ENCODE results near the gene SDC1.

Gene SDC1

DNA sequence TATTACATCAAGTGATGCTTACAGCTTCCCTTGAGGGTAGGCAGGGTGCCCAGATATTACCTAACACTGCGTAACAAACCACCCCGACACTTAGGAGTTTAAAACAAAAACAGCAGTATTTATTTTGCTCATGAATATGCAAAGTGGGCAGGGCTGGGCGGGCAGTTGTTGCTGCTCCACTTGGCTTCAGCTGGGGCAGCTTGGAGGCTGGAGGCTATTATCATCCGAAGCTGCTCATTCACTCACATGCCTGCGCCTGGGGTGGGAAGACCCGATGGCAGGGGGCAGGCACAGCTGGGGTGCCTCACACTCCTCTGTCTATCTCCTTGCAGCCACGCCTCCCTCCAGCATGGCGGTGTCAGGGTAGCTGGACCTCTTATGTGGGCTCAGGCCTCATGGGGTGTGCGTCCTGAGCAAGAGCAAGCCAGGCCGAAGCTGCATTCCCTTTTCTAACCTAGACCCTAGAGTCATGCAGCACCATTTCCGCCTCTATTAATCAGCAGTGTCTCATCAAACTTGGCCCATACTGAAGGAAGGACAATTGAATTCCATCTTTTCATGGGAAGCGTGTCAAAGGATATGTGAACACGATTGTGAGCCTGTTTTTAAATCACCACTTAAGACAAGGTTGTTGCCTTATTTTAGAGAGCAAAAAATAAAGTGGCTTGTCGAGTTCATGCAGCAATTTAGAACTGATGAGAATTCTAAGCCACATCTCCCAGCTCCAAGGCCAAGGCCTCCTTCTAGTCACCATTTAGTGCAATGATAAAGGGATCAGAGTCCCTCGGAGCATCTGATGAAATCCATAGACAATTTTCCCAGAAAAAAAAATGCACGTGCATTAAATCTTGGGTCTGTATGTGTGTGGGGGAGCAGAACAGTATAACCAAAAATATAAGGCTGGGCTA lies 54.9 kb downstream of the SDC1 start:
- no peak for DNase-seq (ENCODE audit: low spot score)

- no peak for DNase-seq (ENCODE audit: low spot score)
These were observed 55.9 kb downstream of the SDC1 start for GRCh38 chr2:20168727-20169696.

DNA sequence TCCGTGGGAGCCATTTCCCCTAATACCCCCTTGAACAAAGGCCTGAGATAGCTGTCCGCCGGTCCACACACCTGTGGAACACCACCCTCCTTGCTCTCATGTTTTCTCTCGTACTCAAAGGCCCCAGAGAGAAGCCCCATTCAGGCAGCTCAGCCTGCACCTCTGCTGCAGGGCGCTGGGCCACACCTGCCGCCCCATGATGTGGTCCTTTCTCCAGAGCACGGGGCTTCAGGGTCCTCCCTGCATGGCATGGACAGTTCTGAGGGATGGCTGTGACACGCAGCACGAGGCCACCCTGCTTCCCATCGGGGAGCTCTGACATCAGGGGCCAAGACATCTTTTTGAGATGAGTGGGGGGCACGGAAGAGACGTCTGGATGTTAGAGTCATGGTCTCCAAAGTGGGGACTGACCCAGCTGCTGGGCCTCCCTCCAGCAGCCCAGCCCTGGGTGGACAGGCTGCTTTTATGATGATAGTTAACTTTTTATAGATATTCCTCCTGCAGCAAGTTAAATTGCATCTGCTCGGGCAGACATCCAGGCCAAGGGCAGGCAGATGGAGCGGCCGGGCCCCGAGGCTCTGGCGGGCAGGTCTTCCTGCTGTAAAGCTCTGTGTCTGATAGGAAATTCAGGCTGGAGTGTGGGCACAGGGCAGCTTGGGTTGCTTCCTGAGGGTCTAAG lies 56.7 kb downstream of the SDC1 start:
- no peak for DNase-seq (ENCODE audit: low spot score)

DNA sequence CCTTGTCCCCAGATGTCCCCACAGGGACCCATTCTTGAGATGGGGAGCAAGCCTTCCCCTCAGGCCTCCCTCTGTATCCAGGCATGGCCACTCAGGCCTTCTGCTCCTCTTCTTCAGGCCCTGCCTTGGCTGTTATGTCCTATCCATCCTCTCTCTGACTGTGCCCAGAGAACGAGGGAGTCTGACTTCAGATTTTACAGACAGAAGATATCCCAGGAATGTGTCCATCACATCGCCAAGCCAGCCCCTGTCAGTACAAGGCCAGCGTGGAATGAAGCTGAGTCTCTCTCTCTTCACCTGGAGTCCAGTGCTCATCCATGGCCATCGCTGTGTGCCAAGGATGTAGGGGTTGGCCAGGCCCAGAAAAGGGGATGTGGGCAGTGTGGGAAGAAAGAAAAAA lies 57.6 kb downstream of the SDC1 start:
- DNase-seq (ENCODE audit: low spot score), result no peak

- DNase-seq (ENCODE audit: low spot score), result no peak
These were observed 59.0 kb downstream of the SDC1 start for GRCh38 chr2:20165677-20166509.

- DNase-seq (ENCODE audit: low spot score), result no peak
These were observed 60.0 kb downstream of the SDC1 start for GRCh38 chr2:20164734-20165478.

GRCh38 chr2:20164061-20164733 lies 60.7 kb downstream of the SDC1 start:
- no peak for DNase-seq (ENCODE audit: low spot score)

DNA sequence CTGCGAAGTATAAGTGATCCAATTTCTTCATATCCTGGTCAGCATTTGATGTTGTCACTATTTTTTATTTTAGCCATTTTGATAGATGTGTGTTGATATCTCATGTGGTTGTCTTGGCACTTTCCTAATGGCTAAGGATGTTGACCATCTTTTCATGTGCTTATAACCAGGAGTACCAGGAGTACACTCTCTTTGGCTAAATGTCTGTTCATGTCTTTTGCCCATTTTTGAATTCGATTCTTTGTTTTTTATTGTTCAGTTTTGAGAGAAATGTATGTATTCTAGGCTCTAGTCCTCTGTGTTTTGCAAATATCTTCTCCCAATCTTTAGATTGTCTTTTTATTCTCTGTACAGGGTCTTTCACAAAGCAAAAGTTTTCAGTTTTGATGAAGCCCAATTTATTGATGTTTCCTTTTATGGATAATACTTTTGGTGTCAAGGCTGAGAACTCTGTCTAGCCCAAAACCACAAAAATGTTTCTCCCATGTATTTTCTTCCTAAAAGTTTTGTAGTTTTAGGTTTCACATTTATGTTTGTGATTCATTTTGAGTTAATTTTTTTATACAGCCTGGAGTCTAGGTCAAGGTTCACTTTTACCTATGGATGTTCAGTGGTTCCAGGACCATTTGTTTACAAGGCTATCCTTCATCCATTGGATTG lies 65.4 kb downstream of the SDC1 start:
- DNase-seq (ENCODE audit: low spot score), result no peak

DNA sequence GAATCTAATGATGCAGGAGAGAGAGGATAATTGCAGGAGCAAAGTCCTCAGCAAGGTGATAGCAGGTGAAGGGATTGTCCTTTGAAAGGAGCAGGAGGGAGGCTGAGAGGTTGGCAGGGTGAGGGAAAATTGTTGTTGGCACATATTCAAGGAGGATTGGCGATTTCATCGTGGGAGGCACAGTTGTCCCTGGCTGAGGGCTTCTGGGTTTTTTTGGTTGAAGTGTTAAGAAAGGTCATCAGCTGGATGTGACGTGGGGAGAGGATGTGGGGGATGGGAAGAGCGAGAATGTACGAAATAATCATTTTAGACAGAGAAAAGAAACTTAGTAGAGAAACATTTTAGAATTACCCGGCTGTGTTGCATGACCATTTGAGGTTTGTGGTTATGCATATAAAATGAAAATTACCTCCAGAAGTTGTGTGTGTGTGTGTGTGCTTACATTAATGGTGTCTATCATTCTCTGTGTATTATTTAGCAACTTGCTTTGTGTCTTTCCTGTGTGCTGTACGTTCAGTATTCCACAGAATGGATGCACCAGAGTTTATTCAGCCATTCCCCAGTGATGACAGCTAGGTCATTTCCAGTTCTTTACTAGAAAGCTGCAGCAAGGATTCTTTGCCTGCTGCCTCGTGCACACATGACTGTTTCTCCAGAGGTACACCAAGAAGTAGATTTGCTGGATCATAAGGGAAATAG lies 67.6 kb downstream of the SDC1 start:
- DNase-seq (ENCODE audit: low spot score), result no peak

- no peak for DNase-seq (ENCODE audit: low spot score)
These were observed 68.1 kb downstream of the SDC1 start for GRCh38 chr2:20156836-20157192.

DNA sequence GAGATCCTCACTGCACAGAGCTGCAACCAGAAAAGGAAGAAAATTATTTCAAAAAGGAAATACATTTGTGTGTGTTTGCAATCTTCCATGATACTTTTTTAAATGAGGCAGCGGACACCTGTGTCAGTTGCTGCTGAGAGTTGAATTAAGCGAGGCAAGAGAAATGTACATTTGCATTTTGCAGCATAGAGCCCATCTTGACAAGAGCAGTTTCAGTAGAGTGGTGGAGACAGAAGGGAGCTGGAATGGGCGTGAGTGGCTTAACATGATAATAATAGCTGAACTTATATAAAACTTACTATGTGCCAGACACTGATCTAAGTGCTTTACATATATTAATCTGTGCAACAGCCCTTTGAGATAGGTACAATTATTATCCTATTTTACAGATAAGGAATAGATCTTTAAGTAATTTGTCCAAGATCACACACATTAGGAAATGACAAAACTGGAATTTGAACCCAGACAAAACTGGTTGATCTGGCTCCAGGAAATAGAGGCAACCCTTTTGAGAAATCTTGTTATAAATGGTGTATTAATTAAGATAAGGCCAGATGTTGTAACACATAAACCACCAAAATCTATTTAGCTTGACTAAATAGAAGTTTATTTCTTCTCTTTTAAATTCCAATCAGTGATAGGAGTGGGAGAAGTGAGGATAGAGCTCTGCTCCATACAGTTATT lies 68.7 kb downstream of the SDC1 start:
- DNase-seq (ENCODE audit: low spot score), result no peak

DNA sequence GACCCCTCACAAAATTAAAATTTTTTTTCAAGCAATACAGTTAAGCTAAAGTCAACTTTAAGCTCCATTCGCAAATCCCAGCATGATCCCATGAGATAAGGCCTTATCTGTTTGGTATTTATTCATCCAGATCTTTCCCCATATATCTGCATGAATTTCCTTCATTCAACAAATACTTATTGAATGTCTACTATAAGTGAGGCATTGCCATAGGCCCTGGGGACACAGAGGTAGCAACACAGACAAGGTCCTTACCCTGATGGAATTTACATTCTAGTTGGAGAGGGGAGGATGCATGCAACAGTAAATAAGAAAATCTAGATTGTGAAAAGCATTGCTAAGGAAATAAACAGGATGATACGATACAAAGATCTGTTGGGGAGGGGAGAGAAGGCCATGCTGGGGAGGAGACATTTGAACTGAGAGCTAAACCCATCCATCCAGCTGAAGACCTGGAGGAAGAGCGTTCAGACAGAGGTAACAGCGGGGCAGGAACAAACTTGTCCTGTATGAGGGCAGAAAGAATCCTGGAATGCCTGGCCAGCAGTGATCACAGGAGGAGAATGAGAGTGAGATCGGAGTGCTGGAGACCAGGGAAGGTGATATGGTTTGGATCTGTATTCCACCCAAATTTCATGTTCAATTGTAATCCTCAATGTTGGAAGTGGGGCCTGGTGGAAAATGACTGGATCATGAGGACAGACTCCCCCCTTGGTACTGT lies 71.6 kb downstream of the SDC1 start:
- no peak for DNase-seq (ENCODE audit: low spot score)

DNA sequence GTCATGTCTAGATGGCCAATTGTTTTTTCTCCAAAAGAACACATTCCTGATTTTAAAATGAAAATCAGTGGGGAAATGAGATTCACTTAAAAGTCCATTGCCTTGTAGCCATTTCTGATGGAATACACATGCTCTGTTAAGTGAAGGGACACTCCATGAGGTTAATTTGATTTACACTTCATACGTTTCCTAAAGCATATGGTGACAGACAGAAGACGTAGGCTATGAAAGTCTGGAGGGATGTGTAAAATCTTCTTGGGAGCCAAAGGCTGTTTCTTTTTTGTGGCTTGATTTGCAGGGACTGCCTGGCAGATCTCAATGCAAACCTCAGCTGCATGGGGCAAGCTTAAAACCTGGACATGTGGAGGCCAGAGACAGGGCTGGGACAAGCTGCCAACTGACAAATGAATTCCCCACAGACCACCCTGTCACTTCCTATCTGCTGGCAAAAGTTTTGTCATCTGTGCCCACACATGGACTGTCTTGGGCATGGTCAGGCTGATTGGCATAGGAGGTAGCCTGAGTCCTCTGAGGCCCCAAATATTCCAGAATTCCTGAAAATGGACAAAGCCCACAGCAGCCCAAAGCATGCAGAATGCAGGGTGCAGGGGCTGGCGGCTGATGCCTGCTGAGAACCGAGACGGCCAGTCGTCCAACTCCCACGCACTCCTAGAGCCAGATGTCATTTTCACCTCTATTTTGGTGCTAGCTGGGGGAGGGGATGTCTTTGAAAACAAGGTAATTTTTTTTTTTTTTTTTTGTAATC lies 73.9 kb downstream of the SDC1 start:
- no peak for DNase-seq (ENCODE audit: low spot score)
